Kidney epithelial cell (primary cell): Measurements from ENCODE around the gene PMIS2. TPM values are rescaled to one million over a fixed set of nuclear protein-coding genes. Genes with fewer than 3 reads are reported as not detected.

ENCODE experiments used
- DNase-seq: peaks from one replicate; pipeline ENCODE4 v3.0.0-alpha.2; 2010; ENCODE audit warnings: low read depth
- H3K27me3 ChIP-seq: 2 replicates; pipeline ENCODE4 v1.6.0; 2011; ENCODE audit warnings: low read length; ENCODE audit not compliant: control insufficient read depth, insufficient read depth
- H3K36me3 ChIP-seq: 2 replicates; pipeline ENCODE4 v1.5.1; 2011; ENCODE audit warnings: low read length; ENCODE audit not compliant: control insufficient read depth, insufficient read depth
- H3K4me3 ChIP-seq: 2 replicates; pipeline ENCODE4 v1.5.1; 2011; ENCODE audit warnings: low read depth, mild to moderate bottlenecking, control low read depth, low read length
- CTCF ChIP-seq: IDR thresholded peaks from 2 replicates; pipeline ENCODE4 v1.5.1; 2011; ENCODE audit warnings: mild to moderate bottlenecking, moderate library complexity, low read length, control low read depth, inconsistent platforms; ENCODE audit not compliant: insufficient read depth, poor library complexity, severe bottlenecking
- total RNA-seq: library from RNA; depleted of rRNA; stranded (reverse); fragments of >200 nt; gene quantifications from 2 replicates; pipeline ENCODE4 v1.2.3, GENCODE V29; 2015

The PMIS2 gene
- total RNA-seq, 1 donor from 2014 or later = not detected

GRCh38 chr19:35554076-35554475 lies 31.9 kb upstream of the PMIS2 start:
- DNase-seq = no peak
- no peak for TF ChIP-seq CTCF
- H3K4me3 ChIP-seq = no peak overlapping the region
- H3K36me3 ChIP-seq = peaks cover 3% of the 10 kb centered on the region
- H3K27me3 ChIP-seq = peaks cover 24% of the 10 kb centered on the region

GRCh38 chr19:35555301-35556005 lies 30.5 kb upstream of the PMIS2 start:
- H3K27me3 ChIP-seq = peaks cover 34% of the 10 kb centered on the region
- H3K4me3 ChIP-seq = no peak overlapping the region
- peaks cover 2% of the 10 kb centered on the region for H3K36me3 ChIP-seq
- TF ChIP-seq CTCF = peak; percentile 46
- DNase-seq = no peak

DNA sequence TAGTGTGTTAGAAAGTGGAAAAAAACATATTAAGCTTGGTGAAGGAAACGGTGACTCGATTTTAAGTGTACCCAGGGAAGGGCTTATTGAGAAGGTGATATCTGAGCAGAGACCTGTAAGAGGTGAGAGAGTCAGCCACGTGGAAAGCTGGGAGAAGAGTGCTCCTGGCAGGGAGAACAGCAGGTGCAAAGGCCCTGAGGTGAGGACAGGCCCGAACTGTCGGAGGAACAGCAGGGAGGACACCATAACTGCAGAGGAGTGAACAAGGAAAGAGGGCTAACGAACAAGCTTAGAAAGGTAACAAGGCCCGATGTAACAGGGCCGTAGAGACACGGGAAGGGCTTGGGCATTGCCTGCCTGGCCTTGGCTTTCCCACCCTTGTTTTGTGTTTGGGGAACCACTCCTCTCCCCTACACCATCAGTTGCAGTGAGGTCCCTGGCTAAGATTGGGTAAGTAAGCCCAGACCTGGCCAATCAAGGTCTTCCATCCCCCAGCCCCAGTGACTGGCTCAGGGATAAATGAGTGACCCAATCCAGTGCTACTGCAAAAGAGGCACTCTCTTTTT lies 29.9 kb upstream of the PMIS2 start:
- no peak overlapping the region for H3K4me3 ChIP-seq
- no peak for TF ChIP-seq CTCF
- peaks cover 34% of the 10 kb centered on the region for H3K27me3 ChIP-seq
- no peak for DNase-seq
- no peaks in the 10 kb centered on the region for H3K36me3 ChIP-seq

DNA sequence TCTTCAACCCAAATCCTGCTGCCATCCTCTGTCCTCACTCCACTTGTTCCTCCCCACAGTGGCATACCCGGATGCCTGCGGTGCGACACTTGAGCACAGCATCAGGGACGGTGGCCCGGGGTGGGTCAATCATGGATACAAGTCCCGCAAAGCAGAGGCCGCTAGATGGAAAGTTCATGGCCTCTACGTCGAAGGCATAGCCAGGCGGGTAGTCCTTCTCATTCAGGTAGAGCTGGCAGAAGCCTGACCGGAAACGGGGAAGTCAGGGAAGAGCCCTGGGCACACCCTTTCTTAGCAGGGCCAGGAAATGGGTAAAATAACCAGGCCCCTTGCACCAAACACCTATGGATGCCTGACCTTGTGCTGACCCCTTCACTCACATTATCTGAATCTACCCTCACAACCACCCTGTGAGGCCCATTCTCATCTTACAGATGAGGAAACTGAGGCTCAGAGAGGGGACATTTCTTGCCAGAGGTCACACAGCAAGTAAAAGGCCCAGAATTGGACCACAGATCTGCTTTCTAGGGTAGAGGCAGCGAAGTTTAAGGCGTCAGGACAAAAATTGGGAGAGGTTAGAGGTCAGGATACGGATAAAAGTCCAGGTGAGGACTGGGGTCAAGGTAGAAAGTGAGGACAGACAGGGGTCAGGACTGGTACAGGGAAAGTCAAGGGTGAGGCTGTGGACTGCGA lies 29.0 kb upstream of the PMIS2 start:
- TF ChIP-seq CTCF = no peak
- Histone ChIP-seq H3K36me3 (no peaks in the 10 kb centered on the region), H3K4me3 (no peak overlapping the region), H3K27me3 (peaks cover 34% of the 10 kb centered on the region)
- DNase-seq = no peak

- H3K36me3 ChIP-seq = no peaks in the 10 kb centered on the region
- peaks cover 34% of the 10 kb centered on the region for H3K27me3 ChIP-seq
- H3K4me3 ChIP-seq = peak overlapping the region; percentile 39
- DNase-seq = no peak
- TF ChIP-seq CTCF = peak; percentile 8
These were observed 28.2 kb upstream of the PMIS2 start for GRCh38 chr19:35557539-35558399.
